Activated T-cell treated with anti-CD3 and anti-CD28 coated beads, Interleukin-2, amount 50 U/mL, for 24 hours (primary cell): ENCODE results near the gene TMCC1.
"Not testable (repeated sequence)": the region's sequence is repeated elsewhere in the genome, so short reads cannot be mapped to it uniquely, and the experiment has no call there.

ENCODE experiments used
- DNase-seq: peaks from one replicate; pipeline ENCODE4 v3.0.0-alpha.2; 2020
- H3K27ac Mint-ChIP-seq: 2 replicates; pipeline ENCODE4 v1.8.0; 2020; ENCODE audit warnings: mild to moderate bottlenecking, mixed read lengths
- H3K27me3 Mint-ChIP-seq: 2 replicates; pipeline ENCODE4 v1.8.0; 2020; ENCODE audit warnings: mixed read lengths
- H3K36me3 Mint-ChIP-seq: 2 replicates; pipeline ENCODE4 v1.8.0; 2020; ENCODE audit warnings: low read depth, mixed read lengths
- H3K4me1 Mint-ChIP-seq: 2 replicates; pipeline ENCODE4 v1.8.0; 2020; ENCODE audit warnings: low read depth, mixed read lengths
- H3K4me3 Mint-ChIP-seq: 2 replicates; pipeline ENCODE4 v1.8.0; 2020; ENCODE audit warnings: mild to moderate bottlenecking, moderate library complexity, mixed read lengths
- H3K9me3 Mint-ChIP-seq: 2 replicates; pipeline ENCODE4 v1.8.0; 2020; ENCODE audit warnings: mixed read lengths

Gene TMCC1

DNA sequence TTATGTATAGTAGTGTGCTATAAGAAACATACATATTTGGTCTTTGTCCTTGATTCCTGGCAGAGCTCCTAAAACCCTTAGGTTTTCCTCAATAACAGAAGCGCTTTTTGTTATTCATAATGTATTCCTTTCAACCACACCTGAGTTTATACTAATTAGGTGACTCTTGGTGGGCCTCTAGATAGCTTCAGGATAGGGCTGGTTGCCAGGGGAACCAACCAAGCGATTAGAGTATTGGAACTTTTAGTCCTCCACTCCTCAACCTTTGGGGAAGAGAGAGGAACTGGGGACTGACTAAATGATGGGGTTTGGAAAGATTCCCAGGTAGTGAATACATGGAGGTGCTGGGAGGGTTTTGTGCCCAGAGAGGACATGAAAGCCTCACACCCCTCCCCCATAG lies 24.6 kb downstream of the TMCC1 start:
- H3K4me3 Mint-ChIP-seq = no peak overlapping the region
- H3K36me3 Mint-ChIP-seq = peaks cover 60% of the 10 kb centered on the region
- H3K4me1 Mint-ChIP-seq = peaks cover 22% of the 10 kb centered on the region
- no peaks in the 10 kb centered on the region for H3K27me3 Mint-ChIP-seq
- no peak overlapping the region for H3K27ac Mint-ChIP-seq
- no peaks in the 10 kb centered on the region for H3K9me3 Mint-ChIP-seq
- DNase-seq = no peak

GRCh38 chr3:129867506-129868124 lies 25.9 kb downstream of the TMCC1 start:
- Mint-ChIP-seq H3K9me3 (no peaks in the 10 kb centered on the region), H3K27me3 (no peaks in the 10 kb centered on the region), H3K4me3 (no peak overlapping the region), H3K4me1 (peaks cover 29% of the 10 kb centered on the region), H3K27ac (no peak overlapping the region), H3K36me3 (peaks cover 59% of the 10 kb centered on the region)
- DNase-seq = no peak

DNA sequence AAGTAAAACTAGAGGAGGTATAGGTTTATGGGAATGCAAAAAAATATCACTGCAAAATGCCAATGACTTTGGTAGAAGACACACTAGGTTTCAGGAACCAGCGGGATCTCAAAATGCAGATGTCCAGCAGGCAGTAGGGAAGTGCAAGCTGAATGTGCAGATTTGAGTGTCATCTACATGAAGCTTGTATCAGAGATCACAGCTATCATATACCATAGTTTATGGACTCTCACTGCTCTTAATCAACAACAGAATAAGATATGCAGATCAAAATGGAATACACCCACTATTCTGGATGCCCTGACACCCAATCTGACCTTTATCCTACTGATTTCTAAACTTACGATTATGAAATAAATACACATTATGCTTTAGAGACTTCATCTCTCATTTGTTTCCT lies 27.7 kb downstream of the TMCC1 start:
- no peak overlapping the region for H3K27ac Mint-ChIP-seq
- no peak overlapping the region for H3K4me3 Mint-ChIP-seq
- no peak for DNase-seq
- peaks cover 31% of the 10 kb centered on the region for H3K4me1 Mint-ChIP-seq
- no peaks in the 10 kb centered on the region for H3K9me3 Mint-ChIP-seq
- H3K36me3 Mint-ChIP-seq = peaks cover 55% of the 10 kb centered on the region
- no peaks in the 10 kb centered on the region for H3K27me3 Mint-ChIP-seq

- peaks cover 52% of the 10 kb centered on the region for H3K36me3 Mint-ChIP-seq
- no peak overlapping the region for H3K4me3 Mint-ChIP-seq
- H3K27me3 Mint-ChIP-seq = no peaks in the 10 kb centered on the region
- H3K27ac Mint-ChIP-seq = no peak overlapping the region
- no peak for DNase-seq
- peaks cover 32% of the 10 kb centered on the region for H3K4me1 Mint-ChIP-seq
- H3K9me3 Mint-ChIP-seq = no peaks in the 10 kb centered on the region
These were observed 29.0 kb downstream of the TMCC1 start for GRCh38 chr3:129864519-129864918.

DNA sequence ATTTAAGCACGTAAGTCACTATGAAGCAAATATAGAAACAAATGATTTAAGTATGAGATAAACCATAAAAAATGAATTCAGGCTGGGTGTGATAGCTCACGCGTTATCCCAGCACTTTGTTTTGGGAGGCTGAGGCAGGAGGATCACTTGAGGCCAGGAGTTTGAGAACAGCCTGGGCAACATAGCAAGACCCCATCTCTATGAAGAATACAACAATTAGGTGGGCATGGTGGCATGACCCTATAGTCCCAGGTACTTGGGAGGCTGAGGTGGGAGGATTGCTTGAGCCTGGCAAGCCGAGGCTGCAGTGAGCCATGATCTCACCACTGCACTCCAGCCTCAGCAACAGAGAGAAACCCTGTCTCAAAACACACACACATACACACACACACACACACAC lies 34.2 kb downstream of the TMCC1 start:
- Mint-ChIP-seq H3K36me3 (peaks cover 64% of the 10 kb centered on the region), H3K9me3 (peaks cover 2% of the 10 kb centered on the region), H3K27me3 (no peaks in the 10 kb centered on the region), H3K4me1 (peaks cover 49% of the 10 kb centered on the region), H3K4me3 (no peak overlapping the region), H3K27ac (no peak overlapping the region)
- DNase-seq = no peak

DNA sequence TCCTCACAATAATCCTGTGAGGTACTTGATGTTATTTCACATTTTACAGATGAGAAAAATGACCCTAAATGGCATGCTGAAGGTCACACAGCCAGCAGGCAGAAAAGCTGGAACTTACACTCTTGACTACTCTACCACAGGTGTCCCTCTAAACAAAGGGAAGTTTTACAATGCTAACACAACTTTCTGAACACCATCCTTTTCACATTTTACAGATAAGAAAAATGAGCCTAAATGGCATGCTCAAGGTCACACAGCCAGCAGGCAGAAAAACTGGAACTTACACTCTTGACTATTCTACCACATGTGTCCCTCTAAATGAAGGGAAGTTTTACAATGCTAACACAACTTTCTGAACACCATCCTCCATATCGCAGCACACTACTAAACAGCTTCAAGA lies 35.6 kb downstream of the TMCC1 start:
- Mint-ChIP-seq H3K27me3 (no peaks in the 10 kb centered on the region), H3K27ac (no peak overlapping the region), H3K9me3 (peaks cover 2% of the 10 kb centered on the region), H3K4me1 (peaks cover 44% of the 10 kb centered on the region), H3K36me3 (peaks cover 65% of the 10 kb centered on the region), H3K4me3 (no peak overlapping the region)
- no peak for DNase-seq

- not testable (repeated sequence) for H3K27ac Mint-ChIP-seq, H3K27me3 Mint-ChIP-seq, H3K4me3 Mint-ChIP-seq, H3K9me3 Mint-ChIP-seq, DNase-seq
- Mint-ChIP-seq H3K36me3 (peaks cover 66% of the 10 kb centered on the region), H3K4me1 (peaks cover 34% of the 10 kb centered on the region)
These were observed 36.7 kb downstream of the TMCC1 start for GRCh38 chr3:129856790-129857189.

- Mint-ChIP-seq H3K4me3 (no peak overlapping the region), H3K27ac (no peak overlapping the region), H3K36me3 (peaks cover 68% of the 10 kb centered on the region), H3K4me1 (peaks cover 31% of the 10 kb centered on the region), H3K9me3 (peaks cover 2% of the 10 kb centered on the region), H3K27me3 (no peaks in the 10 kb centered on the region)
- DNase-seq = no peak
These were observed 37.6 kb downstream of the TMCC1 start for GRCh38 chr3:129855832-129856419.

GRCh38 chr3:129855170-129855831 lies 38.2 kb downstream of the TMCC1 start:
- peaks cover 28% of the 10 kb centered on the region for H3K4me1 Mint-ChIP-seq
- no peak overlapping the region for H3K4me3 Mint-ChIP-seq
- no peaks in the 10 kb centered on the region for H3K27me3 Mint-ChIP-seq
- H3K27ac Mint-ChIP-seq = no peak overlapping the region
- peaks cover 2% of the 10 kb centered on the region for H3K9me3 Mint-ChIP-seq
- DNase-seq = no peak
- H3K36me3 Mint-ChIP-seq = peaks cover 70% of the 10 kb centered on the region

- Mint-ChIP-seq H3K4me1 (peaks cover 28% of the 10 kb centered on the region), H3K4me3 (no peak overlapping the region), H3K27me3 (no peaks in the 10 kb centered on the region), H3K36me3 (peaks cover 70% of the 10 kb centered on the region), H3K9me3 (peaks cover 2% of the 10 kb centered on the region), H3K27ac (no peak overlapping the region)
- no peak for DNase-seq
These were observed 39.1 kb downstream of the TMCC1 start for GRCh38 chr3:129854460-129854859.

- Mint-ChIP-seq H3K9me3 (peaks cover 7% of the 10 kb centered on the region), H3K36me3 (peaks cover 61% of the 10 kb centered on the region), H3K4me1 (peaks cover 10% of the 10 kb centered on the region), H3K27ac (no peak overlapping the region), H3K4me3 (no peak overlapping the region), H3K27me3 (no peaks in the 10 kb centered on the region)
- DNase-seq = no peak
These were observed 47.6 kb downstream of the TMCC1 start for GRCh38 chr3:129845956-129846355.

- Mint-ChIP-seq H3K27ac (no peak overlapping the region), H3K4me3 (no peak overlapping the region), H3K36me3 (peaks cover 44% of the 10 kb centered on the region), H3K27me3 (no peaks in the 10 kb centered on the region), H3K9me3 (peaks cover 7% of the 10 kb centered on the region), H3K4me1 (peaks cover 11% of the 10 kb centered on the region)
- DNase-seq = no peak
These were observed 52.7 kb downstream of the TMCC1 start for GRCh38 chr3:129840707-129841360.

- DNase-seq = no peak
- Mint-ChIP-seq H3K27me3 (no peaks in the 10 kb centered on the region), H3K4me1 (peaks cover 7% of the 10 kb centered on the region), H3K36me3 (peaks cover 30% of the 10 kb centered on the region), H3K4me3 (no peak overlapping the region), H3K9me3 (no peaks in the 10 kb centered on the region), H3K27ac (no peak overlapping the region)
These were observed 55.4 kb downstream of the TMCC1 start for GRCh38 chr3:129838086-129838485.

- no peaks in the 10 kb centered on the region for H3K9me3 Mint-ChIP-seq
- peaks cover 23% of the 10 kb centered on the region for H3K36me3 Mint-ChIP-seq
- H3K4me1 Mint-ChIP-seq = peaks cover 7% of the 10 kb centered on the region
- no peak overlapping the region for H3K27ac Mint-ChIP-seq
- H3K27me3 Mint-ChIP-seq = no peaks in the 10 kb centered on the region
- no peak overlapping the region for H3K4me3 Mint-ChIP-seq
- DNase-seq = no peak
These were observed 56.4 kb downstream of the TMCC1 start for GRCh38 chr3:129837065-129837642.
